Cerebellar nuclear complex (tissue), 1 donor: ENCODE data around the gene NACC2.

Experiments used
- DNase-seq, 2 experiments: peaks; one replicate each; lab custom pipeline; 2025; lab: John Stamatoyannopoulos, UW

Gene NACC2

GRCh38 chr9:135992486-135993408 lies 102.3 kb downstream of the NACC2 start:
- no peak for DNase-seq

GRCh38 chr9:135991771-135992170 lies 103.3 kb downstream of the NACC2 start:
- DNase-seq: no peak

GRCh38 chr9:135990468-135991429 lies 104.3 kb downstream of the NACC2 start:
- no peak for DNase-seq

GRCh38 chr9:135989722-135990467 lies 105.2 kb downstream of the NACC2 start:
- DNase-seq: peak; percentile 23 to 58

GRCh38 chr9:135989157-135989556 lies 105.9 kb downstream of the NACC2 start:
- DNase-seq: no peak

GRCh38 chr9:135988493-135988892 lies 106.6 kb downstream of the NACC2 start:
- DNase-seq: no peak

- DNase-seq: no peak
Measured at GRCh38 chr9:135987838-135988404, 107.2 kb downstream of the NACC2 start.

GRCh38 chr9:135986605-135987004 lies 108.5 kb downstream of the NACC2 start:
- DNase-seq: no peak

- no peak for DNase-seq
Measured at GRCh38 chr9:135985889-135986288, 109.2 kb downstream of the NACC2 start.

- DNase-seq: no peak
Measured at GRCh38 chr9:135985459-135985774, 109.7 kb downstream of the NACC2 start.

GRCh38 chr9:135984072-135984710 lies 110.9 kb downstream of the NACC2 start:
- no peak for DNase-seq

- DNase-seq: no peak
Measured at GRCh38 chr9:135983208-135984071, 111.6 kb downstream of the NACC2 start.

GRCh38 chr9:135982499-135983207 lies 112.4 kb downstream of the NACC2 start:
- no peak for DNase-seq

GRCh38 chr9:135980926-135981630 lies 114.0 kb downstream of the NACC2 start:
- no peak for DNase-seq

- DNase-seq: no peak
Measured at GRCh38 chr9:135979547-135980166, 115.4 kb downstream of the NACC2 start.

- no peak for DNase-seq
Measured at GRCh38 chr9:135978642-135979546, 116.2 kb downstream of the NACC2 start.

GRCh38 chr9:135976944-135977343 lies 118.1 kb downstream of the NACC2 start:
- no peak for DNase-seq
